ENCODE results near the gene GIMAP4. TPM values are rescaled to one million over a fixed set of nuclear protein-coding genes. Genes with fewer than 3 reads are reported as not detected.

Gene GIMAP4
- total RNA-seq, 2 donors from 2014 or later, result 22.3 to 23.5 TPM

- Histone ChIP-seq H3K4me1 (no peaks in the 10 kb centered on the region), H3K4me3 (no peak overlapping the region), H3K9me3 (peaks cover 5 to 13% of the 10 kb centered on the region in 2 donors), H3K36me3 (no peaks in the 10 kb centered on the region), H3K27me3 (no peaks in the 10 kb centered on the region), H3K27ac (no peak overlapping the region)
- no peak for DNase-seq (ENCODE audit: low spot score)
- no peak for TF ChIP-seq CTCF (IDR thresholded peaks at IDR 0.05)
Measured at GRCh38 chr7:150564566-150564965, 2.6 kb upstream of the GIMAP4 start.

GRCh38 chr7:150565239-150565638 lies 2.0 kb upstream of the GIMAP4 start:
- H3K27ac ChIP-seq, result no peak overlapping the region
- no peak overlapping the region for H3K4me3 ChIP-seq
- no peak for TF ChIP-seq CTCF (IDR thresholded peaks at IDR 0.05)
- no peak for DNase-seq (ENCODE audit: low spot score)
- no peaks in the 10 kb centered on the region for H3K27me3 ChIP-seq
- peaks cover 6% of the 10 kb centered on the region for H3K36me3 ChIP-seq
- H3K9me3 ChIP-seq, result peaks cover 4 to 6% of the 10 kb centered on the region in 2 donors
- peaks cover 0 to 5% of the 10 kb centered on the region in 2 donors for H3K4me1 ChIP-seq

GRCh38 chr7:150566123-150566522 lies 1.1 kb upstream of the GIMAP4 start:
- no peaks in the 10 kb centered on the region for H3K27me3 ChIP-seq
- H3K9me3 ChIP-seq, result no peaks in the 10 kb centered on the region
- no peak for TF ChIP-seq CTCF (IDR thresholded peaks at IDR 0.05)
- peaks cover 13% of the 10 kb centered on the region for H3K36me3 ChIP-seq
- H3K4me1 ChIP-seq, result peaks cover 0 to 8% of the 10 kb centered on the region in 2 donors
- no peak overlapping the region for H3K27ac ChIP-seq
- no peak for DNase-seq (ENCODE audit: low spot score)
- no peak overlapping the region for H3K4me3 ChIP-seq

- peaks cover 16% of the 10 kb centered on the region for H3K36me3 ChIP-seq
- no peak overlapping the region for H3K4me3 ChIP-seq
- TF ChIP-seq CTCF (IDR thresholded peaks at IDR 0.05), result no peak
- H3K4me1 ChIP-seq, result peaks cover 0 to 8% of the 10 kb centered on the region in 2 donors
- no peak for DNase-seq (ENCODE audit: low spot score)
- no peaks in the 10 kb centered on the region for H3K27me3 ChIP-seq
- no peaks in the 10 kb centered on the region for H3K9me3 ChIP-seq
- H3K27ac ChIP-seq, result no peak overlapping the region
Measured at GRCh38 chr7:150566572-150566971, 618 bp upstream of the GIMAP4 start.

- Histone ChIP-seq H3K9me3 (no peaks in the 10 kb centered on the region), H3K4me3 (peak overlapping the region; percentile 47 to 51), H3K4me1 (peaks cover 0 to 8% of the 10 kb centered on the region in 2 donors), H3K27ac (peak overlapping the region; percentile 70 to 73), H3K36me3 (peaks cover 27% of the 10 kb centered on the region), H3K27me3 (no peaks in the 10 kb centered on the region)
- TF ChIP-seq CTCF (IDR thresholded peaks at IDR 0.05), result no peak
- no peak for DNase-seq (ENCODE audit: low spot score)
Measured at GRCh38 chr7:150567871-150568301, 696 bp downstream of the GIMAP4 start.

- peaks cover 0 to 8% of the 10 kb centered on the region in 2 donors for H3K4me1 ChIP-seq
- TF ChIP-seq CTCF (IDR thresholded peaks at IDR 0.05), result no peak
- peak overlapping the region; percentile 70 to 73 for H3K27ac ChIP-seq
- peaks cover 27% of the 10 kb centered on the region for H3K36me3 ChIP-seq
- DNase-seq (ENCODE audit: low spot score), result no peak
- H3K27me3 ChIP-seq, result no peaks in the 10 kb centered on the region
- peak overlapping the region; percentile 47 to 51 for H3K4me3 ChIP-seq
- no peaks in the 10 kb centered on the region for H3K9me3 ChIP-seq
Measured at GRCh38 chr7:150568714-150569113, 1.5 kb downstream of the GIMAP4 start.
